ENCODE results near the gene PNPLA5.
A peak's percentile ranks its signal among the peaks of the same experiment; 100 is the strongest.

PNPLA5 gene

DNA sequence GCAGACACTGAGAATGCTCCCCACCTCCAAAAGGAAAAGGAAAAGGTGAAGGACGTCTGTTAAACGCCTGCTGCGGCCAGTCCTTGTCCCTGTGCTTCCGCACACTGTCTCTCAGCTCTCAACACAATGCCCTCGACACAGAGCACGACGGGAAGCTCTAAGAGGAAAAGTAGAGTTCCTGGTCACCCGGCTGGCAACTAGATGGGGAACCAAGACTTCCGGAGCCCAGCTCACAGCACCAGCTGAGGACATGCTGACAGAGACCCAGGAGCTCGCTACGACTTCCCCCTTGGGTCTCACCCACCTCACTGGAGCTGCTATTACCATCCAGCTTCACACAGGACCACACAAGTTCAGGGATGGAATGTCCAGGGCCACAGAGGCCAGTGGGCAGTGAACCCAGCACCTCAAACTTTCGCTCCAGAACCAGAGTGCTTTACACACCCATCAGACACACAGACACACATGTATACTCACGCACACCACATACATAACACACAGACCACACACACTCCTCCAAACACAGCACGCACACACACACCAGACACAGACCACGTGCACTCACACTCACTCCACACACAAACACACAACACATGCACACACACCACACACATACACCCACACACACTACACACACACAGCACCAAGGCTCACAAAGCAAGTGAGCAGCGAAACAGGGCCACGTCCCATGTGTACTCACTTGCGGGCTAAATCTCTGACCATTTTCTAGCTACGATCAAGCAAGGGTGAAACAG lies 39.1 kb downstream of the PNPLA5 start:
- DNase-seq = no peak

DNA sequence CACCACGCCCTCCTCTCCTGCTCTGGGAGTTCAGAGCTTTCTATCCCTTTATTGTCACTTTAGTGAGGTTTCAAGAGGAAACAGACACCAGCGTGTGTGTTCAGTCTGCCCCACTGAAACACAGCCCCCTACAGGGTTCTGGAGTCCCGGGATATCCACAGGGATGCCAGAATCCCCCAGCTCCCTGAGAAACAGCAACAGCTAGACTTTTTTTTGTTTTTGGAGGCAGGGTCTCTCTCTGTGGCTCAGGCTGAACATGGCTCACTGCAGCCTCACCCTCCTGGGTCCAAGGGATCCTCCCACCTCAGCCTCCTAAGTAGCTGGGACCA lies 39.9 kb downstream of the PNPLA5 start:
- DNase-seq = no peak

DNA sequence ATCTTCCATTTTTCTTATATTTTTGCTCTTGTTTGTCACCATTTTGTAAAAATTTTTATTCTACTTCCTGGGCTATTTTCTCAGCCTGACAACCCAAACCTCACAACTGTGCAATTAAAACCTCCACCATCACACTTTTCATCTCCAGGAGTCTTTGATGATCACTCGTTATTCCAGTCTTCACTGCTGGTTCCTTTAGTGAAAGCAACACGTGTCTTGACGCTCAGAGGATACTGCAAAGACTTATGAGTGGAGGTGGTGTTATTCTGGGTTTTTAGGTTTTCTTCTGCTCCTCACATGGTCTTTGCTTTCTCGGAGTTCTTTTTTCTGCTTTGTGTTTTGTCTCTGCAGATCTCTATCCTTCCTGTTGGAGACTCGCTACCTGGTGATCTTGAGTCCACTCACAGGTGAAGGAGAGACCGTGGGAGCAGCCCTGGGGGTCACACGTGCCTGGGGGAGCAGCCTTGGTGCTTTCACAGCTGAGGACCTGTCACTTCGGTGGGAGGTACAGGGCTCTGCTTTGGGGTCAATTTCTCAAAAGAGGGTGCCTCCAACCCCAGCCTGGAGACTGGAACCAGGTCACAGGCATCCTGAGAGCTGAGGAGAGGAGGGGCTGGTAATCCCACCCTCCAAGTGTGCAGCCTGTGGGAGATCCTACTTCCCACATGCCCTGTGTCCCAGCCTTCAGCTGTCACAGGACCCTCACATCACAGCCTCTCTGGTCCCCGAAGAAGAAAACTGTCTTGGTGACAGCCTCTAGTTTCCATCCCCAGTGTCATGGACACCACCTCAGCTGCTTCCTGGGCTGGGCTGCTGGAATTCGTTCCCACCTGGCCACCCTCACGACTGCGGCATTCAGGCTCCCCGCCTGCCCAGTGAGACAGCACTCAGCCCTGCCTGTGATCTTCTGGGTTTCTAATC lies 40.5 kb downstream of the PNPLA5 start:
- DNase-seq = no peak

DNA sequence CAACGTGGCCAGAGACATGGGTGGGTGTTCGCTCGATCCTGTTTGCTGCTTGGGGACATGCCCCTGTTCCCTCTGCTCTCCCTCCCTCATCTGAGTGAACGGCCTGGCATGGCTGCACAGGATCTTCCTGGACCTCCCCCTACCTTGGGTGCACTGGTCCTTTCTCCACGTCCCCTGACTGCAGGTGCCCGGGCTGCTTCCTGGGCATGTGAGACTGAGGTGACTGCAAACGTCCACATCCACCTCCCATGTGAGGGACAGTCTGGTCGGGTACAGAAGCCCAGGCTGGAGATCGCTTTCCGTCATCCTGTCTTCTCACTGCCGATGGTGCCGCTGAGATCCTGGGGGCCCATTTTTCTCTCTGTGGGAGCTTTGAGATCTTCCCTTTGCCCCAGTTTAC lies 41.3 kb downstream of the PNPLA5 start:
- DNase-seq = no peak

DNA sequence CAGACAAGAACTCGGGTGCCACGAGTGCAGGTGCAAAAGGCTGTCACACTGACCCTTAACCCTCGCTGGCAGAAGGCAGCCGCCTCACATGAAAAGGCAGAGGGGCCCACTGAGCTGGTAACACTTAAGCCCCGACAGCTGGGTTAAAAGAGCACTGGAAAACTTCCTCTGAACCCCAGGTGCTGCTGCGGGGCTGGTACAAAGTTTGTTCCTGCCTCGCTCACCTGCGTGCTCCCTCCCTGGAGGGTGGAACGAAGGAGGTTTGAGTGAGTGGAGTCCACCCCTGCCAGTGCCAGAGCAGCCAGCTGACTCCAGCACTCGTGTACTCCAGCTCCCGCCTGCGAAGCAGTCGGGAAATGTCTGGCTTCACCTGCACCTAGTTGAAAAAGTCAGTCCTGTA lies 42.1 kb downstream of the PNPLA5 start:
- DNase-seq = no peak

DNA sequence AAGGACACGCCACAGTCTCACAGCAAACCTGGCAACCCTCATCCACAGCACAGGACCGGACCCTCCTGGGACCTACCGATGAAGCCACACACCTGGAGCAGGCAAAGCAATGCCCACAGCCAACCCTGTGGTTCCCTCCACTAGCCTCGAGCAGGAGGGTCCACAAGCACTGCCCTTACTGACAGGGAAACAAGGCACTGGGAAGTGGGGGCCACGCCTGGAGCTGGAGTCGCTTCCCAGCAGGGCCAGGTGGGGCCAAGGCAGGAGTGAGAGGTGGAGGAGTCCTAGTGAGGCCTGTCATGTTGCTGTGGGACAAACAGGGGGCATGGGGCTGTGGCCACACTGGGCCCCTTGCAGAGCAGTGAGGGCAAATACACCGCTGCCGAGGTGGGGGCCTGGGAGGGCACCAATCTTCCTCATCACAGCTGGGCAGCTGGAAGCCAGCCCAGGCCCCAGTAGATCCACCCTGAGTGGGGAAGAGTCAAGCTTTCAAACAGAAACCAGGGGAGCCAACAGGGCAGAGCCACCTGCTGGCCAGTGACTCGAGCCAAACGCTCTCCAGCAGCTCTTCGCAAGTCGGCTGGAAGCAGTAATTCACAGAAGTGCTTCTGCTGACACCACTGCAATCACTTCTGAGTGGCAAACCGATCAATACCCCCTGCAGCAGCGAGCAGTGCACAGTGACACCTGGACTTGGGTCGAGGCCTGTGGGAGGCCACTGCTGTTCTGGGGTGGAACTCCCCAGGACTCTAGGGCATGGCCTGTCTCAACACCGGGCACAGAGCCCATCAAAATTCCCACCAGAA lies 43.2 kb downstream of the PNPLA5 start:
- peak; percentile 91 for DNase-seq

DNA sequence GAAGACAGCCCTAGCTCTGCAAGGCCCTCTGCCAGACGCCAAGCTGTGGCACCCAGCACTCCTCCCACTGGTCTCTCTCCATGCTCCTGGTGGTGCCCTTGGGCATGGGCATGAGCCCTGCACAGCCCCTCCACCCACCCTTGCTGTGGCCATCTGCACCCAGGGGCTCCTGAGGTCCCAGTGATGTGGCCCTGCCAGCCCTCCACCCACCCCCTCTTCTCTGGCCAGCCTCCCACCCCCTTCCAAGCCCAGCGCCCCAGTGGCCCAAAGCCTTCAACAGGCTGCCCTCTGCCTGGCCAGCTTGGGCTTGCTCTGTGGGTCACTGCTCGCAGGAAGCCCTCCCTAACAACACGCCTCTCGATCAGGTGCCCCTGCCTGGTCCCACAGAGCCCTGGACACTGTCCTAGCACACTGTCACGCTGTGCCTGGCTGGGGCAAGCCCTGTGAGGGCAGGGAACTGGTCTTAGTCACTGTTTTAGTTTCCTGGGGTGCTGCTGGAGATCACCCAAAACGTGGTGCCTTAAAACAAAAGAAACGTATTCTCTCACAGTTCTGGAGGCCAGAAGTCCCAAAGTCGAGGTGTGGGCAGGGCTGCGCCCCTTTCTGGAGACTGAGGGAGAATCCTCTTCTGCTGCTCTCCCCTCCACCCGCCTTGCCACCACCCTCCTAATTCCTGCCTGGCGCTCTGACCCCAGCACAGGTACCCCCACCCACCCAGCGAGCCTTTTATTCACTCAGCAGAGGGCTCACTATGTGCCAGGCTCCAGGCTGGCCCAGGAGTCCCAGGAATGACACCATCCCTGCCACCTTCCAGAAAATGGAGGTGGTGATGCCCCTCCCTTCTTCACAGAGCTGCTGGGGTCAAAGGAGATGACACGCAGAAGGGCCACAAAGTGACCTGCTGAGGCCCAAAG lies 44.2 kb downstream of the PNPLA5 start:
- no peak for DNase-seq

DNA sequence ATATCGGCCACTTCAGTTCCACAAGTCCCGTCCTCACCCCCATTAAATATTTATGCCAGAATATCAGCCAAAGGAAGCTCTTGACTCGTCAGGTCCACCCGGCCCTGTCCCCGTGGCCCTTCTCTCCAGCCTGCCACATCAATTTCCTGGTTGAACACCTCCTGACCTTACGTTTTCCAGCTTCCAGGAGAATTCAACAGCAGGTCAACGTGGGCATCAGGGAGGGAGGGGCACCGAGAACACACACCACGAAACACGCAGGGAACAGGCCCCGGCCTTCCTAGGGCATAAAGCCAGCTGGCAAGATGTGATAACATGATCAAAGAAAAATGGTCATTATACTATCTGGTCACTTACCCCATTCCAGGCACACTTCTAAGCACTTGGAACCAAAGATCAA lies 44.8 kb downstream of the PNPLA5 start:
- DNase-seq = no peak

DNA sequence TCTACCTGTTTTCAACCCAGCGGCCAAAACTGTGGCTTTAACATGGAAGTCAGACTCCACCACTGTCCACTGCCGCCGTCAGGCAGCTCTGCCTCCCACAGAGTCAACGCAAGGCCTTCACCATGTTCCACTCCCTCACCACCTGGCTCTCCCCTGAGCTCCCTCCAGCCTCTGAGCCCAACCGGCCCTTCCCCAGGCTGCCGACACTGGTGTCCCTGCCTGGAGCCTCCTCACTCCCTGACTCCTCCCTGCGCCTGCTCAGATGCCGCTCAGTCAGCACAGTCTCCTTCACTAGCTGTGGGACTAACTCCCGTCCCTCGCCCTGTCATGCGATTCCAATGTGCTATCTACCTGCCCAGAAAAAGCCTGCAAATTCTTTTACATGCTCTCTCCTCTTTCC lies 45.8 kb downstream of the PNPLA5 start:
- DNase-seq = no peak

DNA sequence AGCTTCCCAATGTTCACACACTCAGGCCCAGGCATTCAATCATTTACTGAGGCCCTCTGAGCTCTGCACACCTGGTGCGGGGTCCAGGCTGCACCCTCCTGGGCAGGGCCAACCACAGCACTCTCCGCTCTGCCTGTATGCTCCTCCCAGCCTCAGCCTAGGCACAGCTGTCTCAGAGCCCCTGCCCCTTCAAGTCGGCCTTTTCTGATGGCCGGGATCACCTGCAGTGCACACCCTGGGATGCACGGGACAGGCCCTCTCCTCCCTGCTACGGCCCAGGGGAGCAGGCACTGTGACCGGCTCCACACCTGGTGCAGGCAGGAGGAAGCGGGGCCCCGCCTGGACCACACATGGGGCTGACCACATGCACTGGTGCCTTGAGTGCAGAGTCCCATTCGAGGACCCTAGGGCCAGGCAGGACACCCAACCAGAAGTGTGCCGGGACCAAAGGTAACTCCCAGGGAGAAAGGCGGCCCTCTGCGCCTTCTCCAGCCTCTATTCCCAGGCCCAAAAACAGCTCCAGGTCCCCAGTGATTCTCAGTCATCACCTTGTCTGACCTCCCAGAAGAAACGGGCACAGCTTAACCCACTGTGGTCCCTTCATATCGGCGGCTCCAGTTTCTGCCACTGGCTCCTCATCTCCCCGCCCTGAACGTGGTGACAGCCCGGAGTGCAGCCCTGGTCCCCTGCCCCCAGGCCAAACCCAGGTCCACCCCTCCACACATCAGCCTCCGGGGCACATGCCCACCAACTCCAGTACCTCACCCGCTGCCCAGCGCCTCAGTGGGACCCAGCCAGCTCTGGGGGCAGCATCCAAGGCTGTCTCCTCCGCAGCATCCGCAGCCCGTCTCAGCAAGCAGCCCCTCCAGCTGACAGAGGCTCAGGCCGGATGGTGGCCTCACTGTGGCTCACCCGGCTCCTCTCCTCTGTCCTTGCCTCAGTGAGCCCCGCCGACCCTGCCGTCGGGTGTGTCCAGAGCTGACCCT lies 47.0 kb downstream of the PNPLA5 start:
- no peak for DNase-seq

DNA sequence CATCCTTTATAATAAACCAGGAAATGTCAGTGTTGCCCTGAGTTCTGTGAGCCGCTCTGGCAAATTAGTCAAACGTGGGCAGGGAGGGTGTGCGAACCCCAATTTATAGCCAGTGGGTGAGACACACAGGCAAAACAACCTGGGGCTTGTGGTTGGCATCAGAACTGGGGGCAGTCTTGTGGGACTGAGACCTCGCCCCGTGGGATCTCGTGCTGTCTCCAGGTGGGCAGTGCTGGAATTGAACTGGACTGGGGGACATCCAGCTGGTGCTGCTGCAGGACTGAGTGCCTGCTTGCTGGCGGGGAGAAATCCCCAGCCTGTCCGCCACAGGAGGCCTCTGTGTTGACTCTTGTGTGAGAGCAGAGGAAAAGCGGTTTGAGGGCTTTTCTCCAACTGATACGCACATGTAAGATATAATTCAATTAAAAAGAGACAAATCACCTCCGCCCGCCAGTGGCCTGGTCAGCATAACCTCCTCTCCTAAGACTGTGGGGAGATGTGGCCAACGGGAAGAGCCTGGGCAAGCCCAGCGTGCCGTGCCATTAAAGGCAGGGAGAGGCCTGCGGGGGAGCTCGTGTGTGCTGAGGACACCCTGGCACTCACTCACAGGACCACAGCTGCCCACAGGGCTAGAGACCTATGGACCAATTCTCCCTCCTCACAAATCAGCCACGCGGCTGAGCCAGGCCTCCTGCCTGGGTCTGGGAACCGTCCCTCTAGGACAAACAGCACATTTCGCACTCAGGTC lies 47.9 kb downstream of the PNPLA5 start:
- no peak for DNase-seq

DNA sequence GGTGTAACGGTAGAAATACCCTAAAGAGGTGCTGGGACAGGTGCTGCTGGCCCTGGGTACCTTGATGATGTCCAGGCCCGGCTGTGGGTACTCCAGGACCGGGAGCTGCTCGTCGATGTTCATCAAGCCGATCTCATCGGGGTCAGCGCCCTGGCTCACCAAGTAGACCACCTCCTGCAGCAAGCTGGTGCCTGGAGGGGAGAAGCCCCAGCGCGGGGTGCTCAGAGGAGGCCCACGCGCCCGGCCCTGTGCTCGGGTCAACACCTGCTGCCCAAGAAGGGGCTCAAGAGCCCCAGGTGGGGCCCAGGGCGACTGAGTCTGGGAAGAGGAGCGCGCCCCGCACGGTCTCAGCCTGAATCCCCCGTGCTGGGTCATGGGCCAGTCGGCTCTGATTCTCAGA lies 50.1 kb downstream of the PNPLA5 start:
- no peak for DNase-seq

DNA sequence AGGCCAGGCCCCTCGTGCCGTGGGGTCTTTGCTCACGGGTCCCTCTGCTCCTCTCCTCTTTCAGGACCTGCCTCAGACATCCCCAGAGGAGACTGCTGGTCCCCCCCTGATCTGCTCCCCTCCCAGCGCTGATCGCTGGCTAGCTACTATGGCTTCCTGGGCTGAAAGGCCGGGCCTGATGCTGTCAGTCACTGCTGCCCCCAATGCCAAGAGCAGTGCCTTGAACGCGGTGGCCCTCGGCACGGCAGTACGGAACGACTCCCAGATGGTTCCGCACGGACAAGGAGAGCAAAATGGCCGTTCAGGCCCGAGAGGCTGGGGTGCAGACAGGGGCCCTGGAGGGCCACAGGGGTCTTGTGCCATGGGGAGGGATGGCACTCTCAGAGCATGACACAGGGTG lies 51.0 kb downstream of the PNPLA5 start:
- DNase-seq = no peak

DNA sequence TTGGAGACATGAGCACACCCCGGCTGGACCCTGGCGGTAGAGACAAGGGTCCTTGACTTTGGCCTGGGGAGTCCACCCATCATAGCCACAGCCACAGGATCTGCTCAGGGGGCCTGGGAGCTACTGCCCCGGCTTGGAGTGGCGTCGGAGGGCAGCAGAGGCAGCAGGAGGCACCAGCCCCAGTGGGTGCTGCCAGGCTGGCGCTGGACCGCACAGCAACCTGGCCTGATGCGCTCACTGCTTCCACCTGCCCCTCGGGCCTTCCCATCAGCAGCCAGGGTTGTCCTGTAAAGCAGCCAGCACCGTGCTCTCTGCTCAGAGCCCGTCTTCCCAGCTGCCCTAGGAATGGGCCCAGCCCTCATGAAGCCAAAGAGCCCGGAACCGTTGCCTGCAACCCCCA lies 51.4 kb downstream of the PNPLA5 start:
- no peak for DNase-seq

DNA sequence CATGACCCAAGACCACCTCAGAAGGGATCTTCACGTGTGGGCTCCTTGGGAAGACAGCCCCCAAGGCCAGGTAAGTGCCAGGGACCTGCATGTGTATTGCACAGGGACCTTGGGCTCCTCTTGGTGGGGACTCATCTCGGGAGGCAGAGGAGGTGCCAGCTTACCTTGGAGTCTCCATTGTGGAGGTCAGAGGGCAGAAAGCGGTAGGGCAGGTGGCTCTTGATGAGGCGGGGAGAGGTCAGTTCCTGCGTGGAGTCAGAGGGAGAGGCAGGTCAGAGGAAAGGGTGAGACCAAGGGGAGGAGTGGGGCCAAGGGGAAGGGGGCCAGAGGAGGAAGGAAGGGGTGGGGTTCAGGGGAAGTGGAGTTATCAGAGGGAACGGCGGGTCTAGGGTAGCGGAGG lies 52.0 kb downstream of the PNPLA5 start:
- DNase-seq = no peak

DNA sequence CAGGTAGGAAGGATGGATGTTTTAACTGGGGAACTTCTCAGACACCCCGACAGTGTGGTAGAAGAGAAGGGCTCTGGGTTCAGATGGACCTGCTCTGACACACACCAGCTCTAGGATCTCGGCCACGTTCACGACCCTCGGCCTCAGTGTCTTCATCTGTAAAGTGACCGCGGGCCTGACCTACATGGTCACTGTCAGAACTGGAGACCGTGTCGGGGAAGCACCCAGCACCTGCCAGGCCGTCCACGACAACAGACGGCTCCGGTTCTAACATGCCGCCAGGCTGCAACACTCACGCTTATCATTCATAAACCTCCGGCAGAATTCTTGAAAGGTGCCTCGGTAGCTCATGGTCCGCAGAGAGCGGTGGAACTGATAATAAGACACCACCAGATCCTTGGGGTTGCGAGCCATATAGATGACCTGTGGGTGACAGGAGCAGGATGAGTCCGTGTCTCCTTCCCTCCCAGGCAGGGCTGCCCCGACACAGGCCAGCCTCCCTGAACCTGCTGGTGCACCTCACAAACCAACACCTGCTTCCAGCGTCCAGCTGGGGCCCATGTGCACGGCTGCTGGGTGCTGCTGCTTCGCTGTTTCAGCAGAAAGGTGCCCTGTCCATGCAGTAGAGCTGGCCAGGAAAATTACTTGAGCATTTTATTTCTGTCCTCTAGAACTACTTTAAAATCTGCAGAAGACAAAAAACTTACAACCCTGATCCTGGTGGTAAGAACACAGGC lies 53.1 kb downstream of the PNPLA5 start:
- DNase-seq = no peak

DNA sequence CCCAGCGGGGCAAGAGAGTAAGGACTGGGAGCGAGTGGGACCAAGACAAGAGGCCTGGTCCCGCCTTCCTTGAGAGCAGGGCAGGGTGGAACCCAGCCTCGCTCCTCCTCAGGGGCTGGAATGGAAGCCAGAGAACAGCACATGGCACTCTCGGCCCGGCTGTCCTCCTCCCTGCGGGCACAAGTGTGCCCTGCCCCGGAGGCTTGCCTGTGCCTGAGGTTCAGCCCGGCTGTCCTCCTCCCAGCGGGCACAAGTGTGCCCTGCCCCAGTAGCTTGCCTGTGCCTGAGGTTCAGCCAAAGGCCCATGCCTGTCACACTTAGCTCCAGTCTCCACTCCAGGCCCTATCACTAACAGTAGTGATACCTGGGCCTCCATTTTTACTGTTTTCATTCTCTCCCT lies 53.7 kb downstream of the PNPLA5 start:
- DNase-seq = no peak

DNA sequence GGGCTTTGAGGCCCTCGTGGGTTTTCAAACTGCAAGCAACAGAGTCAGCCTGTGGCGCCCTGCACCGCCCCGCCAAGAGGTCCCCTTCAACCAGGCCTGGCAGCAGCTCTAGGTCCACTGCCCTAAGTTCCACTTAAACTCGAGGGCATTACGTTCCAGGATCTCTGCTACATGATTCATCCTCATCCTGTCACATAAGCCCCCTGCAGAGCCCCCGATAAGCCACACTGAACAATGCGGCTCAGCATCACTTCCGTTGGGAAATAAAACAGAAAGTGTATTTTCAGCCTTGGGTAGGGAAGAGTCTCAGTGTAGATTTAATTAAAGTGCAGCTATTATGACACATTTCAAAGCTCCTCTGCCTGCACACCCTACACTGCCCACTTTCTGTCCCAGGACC lies 54.1 kb downstream of the PNPLA5 start:
- no peak for DNase-seq

DNA sequence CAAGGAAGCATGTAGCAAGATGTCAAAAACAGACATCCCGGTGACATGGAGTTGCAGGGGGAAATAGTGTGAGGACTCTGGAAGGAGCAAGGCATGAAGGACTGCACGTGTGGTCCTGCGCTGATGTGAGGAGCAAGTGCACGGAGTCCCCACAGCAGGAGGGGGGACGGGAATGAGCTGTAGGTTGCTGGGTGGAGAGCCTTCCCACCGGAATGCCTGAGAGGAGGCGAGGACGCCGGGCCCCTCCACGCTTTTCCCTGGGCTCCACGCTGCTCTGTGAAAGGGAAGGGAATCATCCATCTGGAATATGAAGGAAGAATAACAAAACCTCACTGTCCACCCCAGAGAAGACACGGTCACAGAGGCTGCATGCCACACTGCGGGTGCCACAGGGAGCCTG lies 56.1 kb downstream of the PNPLA5 start:
- no peak for DNase-seq

DNA sequence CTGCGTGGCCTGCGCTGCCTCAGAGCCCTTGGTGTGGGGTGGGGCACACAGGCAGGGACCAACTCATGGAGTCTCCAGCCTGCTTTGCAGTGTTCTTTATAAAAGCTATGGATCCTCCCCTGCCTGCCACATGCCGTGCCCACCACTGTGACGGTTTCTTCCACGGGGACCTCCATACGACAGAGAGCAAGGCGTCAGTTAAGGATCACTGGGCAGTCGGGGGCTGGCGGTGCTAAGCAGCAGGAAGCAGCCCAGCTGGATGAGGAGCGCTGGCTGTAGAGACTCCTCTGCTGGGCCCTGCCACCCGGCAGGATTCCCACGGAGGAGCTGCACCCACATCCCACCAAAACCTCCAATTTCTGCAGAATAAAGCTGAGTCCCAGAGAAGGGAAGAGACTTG lies 56.6 kb downstream of the PNPLA5 start:
- no peak for DNase-seq

Measured in COR-L47 (cell line).